OCI-LY7 (cell line): Measurements from ENCODE around the gene ABI3. TPM values are rescaled to one million over a fixed set of nuclear protein-coding genes. Genes with fewer than 3 reads are reported as not detected.
"Not testable (repeated sequence)": the region's sequence is repeated elsewhere in the genome, so short reads cannot be mapped to it uniquely, and the experiment has no call there.

Source experiments
- BruUV-seq: library from RNA; stranded (reverse); fragments of 400-500 nt; replicated peaks from 2 replicates; lab custom pipeline; 2021; lab: Mats Ljungman, UMichigan
- CTCF ChIA-PET: fragments of 300-600 bp; sonication (Branson Sonifier 250); formaldehyde crosslinking; loops from one replicate; lab custom pipeline; 2022; ENCODE audit warnings: antibody characterized with exemption; ENCODE audit not compliant: unreplicated experiment; lab: Charles Lee
- POLR2A ChIA-PET: fragments of 300-600 bp; sonication (Branson Sonifier 250); formaldehyde crosslinking; loops from one replicate; lab custom pipeline; 2022; ENCODE audit warnings: antibody characterized with exemption; lab: Charles Lee
- DNase-seq: peaks from one replicate; pipeline ENCODE4 v3.0.0-alpha.2; 2015; ENCODE audit warnings: low spot score
- H2AFZ ChIP-seq: fragments of 200-600 bp; sonication (generic), shearing (Covaris generic); 2 replicates; pipeline ENCODE4 v1.6.1; 2014; ENCODE audit warnings: mild to moderate bottlenecking, antibody characterized with exemption, low read length, moderate library complexity
- H3K27ac ChIP-seq: fragments of 200-600 bp; sonication (generic); 2 replicates; pipeline ENCODE4 v1.5.1; 2014; ENCODE audit warnings: mixed run types, low read depth, mild to moderate bottlenecking, moderate library complexity, low read length, inconsistent platforms; ENCODE audit not compliant: poor library complexity, severe bottlenecking
- H3K36me3 ChIP-seq: fragments of 200-600 bp; sonication (generic); 2 replicates; pipeline ENCODE4 v1.6.1; 2014; ENCODE audit warnings: mild to moderate bottlenecking, antibody characterized with exemption, low read length, moderate library complexity, mixed read lengths; ENCODE audit not compliant: insufficient read depth
- H3K4me1 ChIP-seq: fragments of 200-600 bp; sonication (generic); 2 replicates; pipeline ENCODE4 v1.5.1; 2014; ENCODE audit warnings: mild to moderate bottlenecking, low read length; ENCODE audit not compliant: insufficient read depth, poor library complexity, severe bottlenecking
- H3K4me2 ChIP-seq: fragments of 200-600 bp; sonication (generic); 2 replicates; pipeline ENCODE4 v1.6.1; 2014; ENCODE audit warnings: mild to moderate bottlenecking, low read length
- H3K4me3 ChIP-seq: fragments of 200-600 bp; sonication (generic); 2 replicates; pipeline ENCODE4 v1.5.1; 2014; ENCODE audit warnings: mild to moderate bottlenecking, low read depth, low read length; ENCODE audit not compliant: poor library complexity, severe bottlenecking
- H3K79me2 ChIP-seq: fragments of 200-600 bp; sonication (generic); 2 replicates; pipeline ENCODE4 v1.6.1; 2016; ENCODE audit warnings: low read depth, mild to moderate bottlenecking, low read length, moderate library complexity, mixed read lengths; ENCODE audit not compliant: insufficient read depth
- H3K9me2 ChIP-seq: fragments of 200-600 bp; sonication (generic); 2 replicates; pipeline ENCODE4 v1.6.1; 2016; ENCODE audit warnings: mild to moderate bottlenecking, low read length, mixed read lengths; ENCODE audit not compliant: insufficient read depth
- H3K9me3 ChIP-seq: fragments of 200-600 bp; sonication (generic); 2 replicates; pipeline ENCODE4 v1.6.1; 2014; ENCODE audit warnings: mild to moderate bottlenecking, mixed run types, low read length, mixed read lengths
- H4K20me1 ChIP-seq: fragments of 200-600 bp; sonication (generic); 2 replicates; pipeline ENCODE4 v1.6.1; 2014; ENCODE audit warnings: mild to moderate bottlenecking, antibody characterized with exemption, low read length, moderate library complexity, mixed read lengths; ENCODE audit not compliant: insufficient read depth
- CTCF ChIP-seq: fragments of 200-600 bp; sonication (generic); conservative IDR thresholded peaks from 2 replicates; pipeline ENCODE4 v1.5.1; 2014; ENCODE audit warnings: mild to moderate bottlenecking, antibody characterized with exemption, low read length, moderate library complexity, mixed read lengths
- EZH2phosphoT487 ChIP-seq: fragments of 200-600 bp; sonication (generic); IDR thresholded peaks from 2 replicates; pipeline ENCODE4 v1.6.1; 2018; ENCODE audit warnings: low read depth, borderline replicate concordance, mild to moderate bottlenecking, mixed run types, antibody characterized with exemption, low read length, moderate library complexity, mixed read lengths
- intact Hi-C: fragments of 100-400 bp; cut with micrococcal nuclease; formaldehyde crosslinking; loops from one replicate; pipeline ENCODE4 v1.10.0; 2022; ENCODE audit not compliant: unreplicated experiment
- total RNA-seq, 2 experiments: library from RNA; depleted of rRNA in 1 of 2; stranded (reverse); fragments of >200 nt in 1 of 2; shearing (Covaris generic) in 1 of 2; gene quantifications; 2 replicates each; pipeline ENCODE4 v1.2.3, GENCODE V29; 2014 to 2022

Gene ABI3
- total RNA-seq, 2 experiments from 2014 or later: 24.0 to 29.5 TPM

GRCh38 chr17:49260011-49260816, 49.7 kb downstream of the ABI3 start:
- TF ChIP-seq EZH2phosphoT487: 0 out of 2 replicates have a peak, but pooled peaks have one; percentile 48
- no peak for TF ChIP-seq CTCF
- Histone ChIP-seq H3K9me3 (no peaks in the 10 kb centered on the region), H3K79me2 (no peaks in the 10 kb centered on the region), H4K20me1 (no peaks in the 10 kb centered on the region), H2AFZ (no peak overlapping the region), H3K27ac (no peak overlapping the region), H3K4me3 (peak overlapping the region; percentile 18), H3K4me1 (no peaks in the 10 kb centered on the region), H3K9me2 (no peaks in the 10 kb centered on the region), H3K4me2 (peak overlapping the region; percentile 28; the same call in 1 of the 2 replicates), H3K36me3 (no peaks in the 10 kb centered on the region)
- ChIA-PET POLR2A (interaction anchor here (0.5 kb wide), 1 partner anchor 82 kb away, joined by 4 read pairs; no protein-coding TSS in a partner anchor), CTCF (no interaction called here)
- intact Hi-C loops: no loop called here
- BruUV-seq: no TSS peak
- DNase-seq: no peak

- CTCF ChIA-PET: no interaction called here
- DNase-seq: no peak
- no peaks in the 10 kb centered on the region for H3K9me2 ChIP-seq
- H3K4me1 ChIP-seq: no peaks in the 10 kb centered on the region
- no peaks in the 10 kb centered on the region for H3K36me3 ChIP-seq
- H2AFZ ChIP-seq: no peak overlapping the region
- H4K20me1 ChIP-seq: no peaks in the 10 kb centered on the region
- intact Hi-C loops: no loop called here
- BruUV-seq: no TSS peak
- H3K9me3 ChIP-seq: no peaks in the 10 kb centered on the region
- no peak overlapping the region for H3K4me3 ChIP-seq
- POLR2A ChIA-PET: no interaction called here
- no peak overlapping the region for H3K27ac ChIP-seq
- no peak overlapping the region for H3K4me2 ChIP-seq
- TF ChIP-seq EZH2phosphoT487 (no peak), CTCF (no peak)
- H3K79me2 ChIP-seq: no peaks in the 10 kb centered on the region
Measured at GRCh38 chr17:49260817-49261291, 50.3 kb downstream of the ABI3 start.

- BruUV-seq, intact Hi-C loops, DNase-seq, H3K36me3 ChIP-seq, H3K27ac ChIP-seq, H4K20me1 ChIP-seq, H3K4me2 ChIP-seq, H3K79me2 ChIP-seq, H3K4me3 ChIP-seq, H3K9me2 ChIP-seq, CTCF ChIA-PET, H3K9me3 ChIP-seq, H2AFZ ChIP-seq, H3K4me1 ChIP-seq: not testable (repeated sequence)
- POLR2A ChIA-PET: interaction anchor here (0.6 kb wide), 1 partner anchor 20 kb away, joined by 10 read pairs; no protein-coding TSS in a partner anchor
Measured at GRCh38 chr17:49261540-49261939, 51.0 kb downstream of the ABI3 start.
